B cell (primary cell): ENCODE data around the gene NCOA7. TPM values are rescaled to one million over a fixed set of nuclear protein-coding genes. Genes with fewer than 3 reads are reported as not detected.
A peak's percentile ranks its signal among the peaks of the same experiment; 100 is the strongest.

Experiments
- ATAC-seq: fragments of 200-7000 bp; cut with Tn5 transposase; one replicate; pipeline ENCODE4 v1.10.0; 2021; ENCODE audit warnings: low read depth, mild to moderate bottlenecking, moderate number of reproducible peaks, moderate library complexity
- CTCF ChIA-PET: fragments of 350-600 bp; sonication (Branson Sonifier 250); formaldehyde crosslinking; loops from one replicate; lab custom pipeline; 2021; ENCODE audit warnings: antibody characterized with exemption, inconsistent platforms; lab: Charles Lee
- POLR2A ChIA-PET: fragments of 350-600 bp; sonication (Branson Sonifier 250); formaldehyde crosslinking; loops from one replicate; lab custom pipeline; 2021; ENCODE audit warnings: antibody characterized with exemption; lab: Charles Lee
- DNase-seq: peaks from one replicate; pipeline ENCODE4 v3.0.0; 2013
- H2AFZ ChIP-seq: 2 replicates; pipeline ENCODE4 v1.6.1; 2012; ENCODE audit warnings: mild to moderate bottlenecking, low read depth, low read length; ENCODE audit not compliant: insufficient read depth, poor library complexity, severe bottlenecking
- H3K27ac ChIP-seq, 2 donors: 1 replicate in 1 of 2; 2 replicates in 1 of 2; pipeline ENCODE4 v1.5.1; 2012 to 2013; ENCODE audit warnings: low read length in 2 of 2, mild to moderate bottlenecking in 2 of 2, moderate library complexity in 1 of 2
- H3K27me3 ChIP-seq, 4 experiments: fragments of 200-600 bp in 1 of 4; sonication (generic) in 1 of 4; replicated peaks in 1 of 4; 1 replicate in 2 of 4; 2 replicates in 2 of 4; pipeline versions ENCODE4 v1.6.1 to v1.7.0; 2013 to 2016; ENCODE audit warnings: low read length in 3 of 4, mild to moderate bottlenecking in 2 of 4, mixed read lengths in 1 of 4, moderate library complexity in 1 of 4; ENCODE audit not compliant: insufficient read depth in 4 of 4, control insufficient read depth in 3 of 4; ENCODE audit errors: control extremely low read depth in 1 of 4
- H3K36me3 ChIP-seq, 2 experiments: replicated peaks in 1 of 2; 1 replicate in 1 of 2; 2 replicates in 1 of 2; pipeline versions ENCODE4 v1.6.1 to v1.7.1; 2013; ENCODE audit warnings: low read length in 1 of 2; ENCODE audit not compliant: insufficient read depth in 2 of 2, control insufficient read depth in 1 of 2; ENCODE audit errors: control extremely low read depth in 1 of 2, extremely low read depth in 1 of 2
- H3K4me1 ChIP-seq, 2 donors: fragments of 200-600 bp in 1 of 2; sonication (generic) in 1 of 2; 1 replicate in 1 of 2; 2 replicates in 1 of 2; pipeline versions ENCODE4 v1.5.1 to v1.6.1; 2013 to 2017; ENCODE audit warnings: low read length in 2 of 2; ENCODE audit not compliant: control insufficient read depth in 2 of 2, insufficient read depth in 2 of 2
- H3K4me2 ChIP-seq: replicated peaks from 2 replicates; pipeline ENCODE3; 2012; ENCODE audit warnings: mild to moderate bottlenecking, low read depth, low read length; ENCODE audit not compliant: poor library complexity, severe bottlenecking
- H3K4me3 ChIP-seq, 5 experiments: fragments of 200-600 bp in 1 of 5; sonication (generic) in 1 of 5; 1 replicate in 3 of 5; 2 replicates in 2 of 5; pipeline versions ENCODE4 v1.5.1 to v1.7.0; 2011 to 2016; ENCODE audit warnings: low read length in 4 of 5, mild to moderate bottlenecking in 4 of 5, low read depth in 2 of 5, control low read depth in 1 of 5, moderate library complexity in 1 of 5; ENCODE audit not compliant: insufficient read depth in 1 of 5; ENCODE audit errors: control extremely low read depth in 1 of 5, extremely low read depth in 1 of 5
- H3K79me2 ChIP-seq: fragments of 200-600 bp; sonication (generic); one replicate; pipeline ENCODE4 v1.6.0; 2016; ENCODE audit warnings: low read length; ENCODE audit not compliant: control insufficient read depth, insufficient read depth
- H3K9ac ChIP-seq: fragments of 200-600 bp; sonication (generic); 2 replicates; pipeline ENCODE4 v1.6.1; 2017; ENCODE audit warnings: mild to moderate bottlenecking, low read length, moderate library complexity
- H3K9me3 ChIP-seq, 3 donors: one replicate each; pipeline versions ENCODE4 v1.6.1 to v1.7.1; 2013; ENCODE audit warnings: low read length in 2 of 3; ENCODE audit not compliant: control insufficient read depth in 2 of 3, insufficient read depth in 1 of 3; ENCODE audit errors: control extremely low read depth in 1 of 3
- H4K20me1 ChIP-seq: 2 replicates; pipeline ENCODE4 v1.6.0; 2012; ENCODE audit warnings: mild to moderate bottlenecking, low read length; ENCODE audit not compliant: insufficient read depth, control insufficient read depth, poor library complexity, severe bottlenecking
- H3K27ac Mint-ChIP-seq: one replicate; pipeline ENCODE4 v1.8.0; 2021; ENCODE audit warnings: mixed read lengths
- H3K27me3 Mint-ChIP-seq: one replicate; pipeline ENCODE4 v1.8.0; 2021; ENCODE audit warnings: mixed read lengths
- H3K4me1 Mint-ChIP-seq: one replicate; pipeline ENCODE4 v1.8.0; 2021; ENCODE audit warnings: mixed read lengths
- H3K4me3 Mint-ChIP-seq: one replicate; pipeline ENCODE4 v1.8.0; 2021; ENCODE audit warnings: mixed read lengths
- H3K9me3 Mint-ChIP-seq: one replicate; pipeline ENCODE4 v1.8.0; 2022; ENCODE audit warnings: mixed read lengths; ENCODE audit not compliant: insufficient read depth
- EZH2 ChIP-seq: IDR thresholded peaks from 2 replicates; pipeline ENCODE4 v1.6.1; 2012; ENCODE audit warnings: borderline replicate concordance, low read depth, mild to moderate bottlenecking, moderate library complexity, low read length; ENCODE audit not compliant: insufficient read depth, poor library complexity, severe bottlenecking
- WGBS: methylation state at CpG from one replicate; pipeline ENCODE4 v1.1.5; 2013; ENCODE audit warnings: missing lambda C conversion rate; ENCODE audit not compliant: insufficient coverage; 5-methylcytosine and 5-hydroxymethylcytosine counted together
- intact Hi-C: fragments of 100-400 bp; cut with micrococcal nuclease; formaldehyde crosslinking; loops from one replicate; pipeline ENCODE4 v1.10.0; 2022
- polyA plus RNA-seq: library from polyadenylated mRNA; depleted of rRNA; stranded (reverse); fragments of >200 nt; gene quantifications from 2 replicates; pipeline ENCODE4 v1.2.3, GENCODE V29; 2012
- total RNA-seq, 2 donors: library from RNA; stranded (reverse); fragments of 120-200 nt in 1 of 2; gene quantifications; 1 replicate in 1 of 2; 2 replicates in 1 of 2; pipeline versions ENCODE4 v1.2.3 to v1.2.4, GENCODE V29; 2013 to 2022
- TF ChIP-seq, protein P1 (sequence below): fragments of 200-600 bp; IDR thresholded peaks from one replicate; pipeline ENCODE4 v1.8.0; 2022; ENCODE audit warnings: antibody characterized with exemption, mild to moderate bottlenecking

Gene NCOA7
- total and polyA plus RNA-seq, 2 donors (not counting 1 experiment from before 2014, with no cell fraction given) = 10.9 to 27.4 TPM

DNA sequence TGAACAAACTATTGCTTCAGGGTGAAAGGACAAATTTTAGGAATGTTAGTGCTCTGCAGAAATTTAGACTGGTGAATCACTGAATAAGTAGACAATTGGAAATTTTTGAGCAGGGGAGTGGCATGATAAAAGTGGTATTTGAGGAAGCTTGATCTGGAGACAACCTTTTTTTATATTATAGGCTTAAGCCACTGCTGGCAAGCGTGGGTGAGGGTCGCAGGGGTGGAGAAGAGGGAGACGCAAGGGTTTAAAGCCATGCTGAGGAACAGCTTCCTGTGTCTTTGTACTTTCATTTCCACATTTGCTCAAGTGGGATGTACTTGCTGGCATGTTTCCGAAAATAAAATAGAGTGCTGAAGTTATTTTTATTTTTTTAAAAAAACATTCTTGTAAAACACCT is 23.7 kb downstream of the NCOA7 start:
- peak overlapping the region; percentile 22 for H3K27ac Mint-ChIP-seq
- ChIA-PET POLR2A (no interaction called here), CTCF (interaction anchor here (1.1 kb wide), 1 partner anchor 23 kb away, joined by 3 read pairs; no protein-coding TSS in a partner anchor)
- Histone ChIP-seq H2AFZ (peak overlapping the region; percentile 16), H3K9ac (peak overlapping the region; percentile 19), H3K4me2 (peak overlapping the region; percentile 60), H4K20me1 (no peaks in the 10 kb centered on the region), H3K27ac (no peak overlapping the region), H3K4me1 (peaks cover 19 to 47% of the 10 kb centered on the region in 2 donors), H3K79me2 (peaks cover 55% of the 10 kb centered on the region), H3K27me3 (no peaks in the 10 kb centered on the region), H3K9me3 (no peaks in the 10 kb centered on the region), H3K4me3 (peak overlapping the region in 2 of 5 experiments; percentile 1 to 25), H3K36me3 (peaks cover 0 to 2% of the 10 kb centered on the region in 2 experiments)
- H3K27me3 Mint-ChIP-seq = no peaks in the 10 kb centered on the region
- peaks cover 66% of the 10 kb centered on the region for H3K4me1 Mint-ChIP-seq
- DNase-seq = no peak
- peak overlapping the region; percentile 69 for H3K4me3 Mint-ChIP-seq
- no peak for ATAC-seq
- intact Hi-C loops = loop anchor here (2.0 kb wide), 1 partner anchor 16 kb away; no protein-coding TSS in a partner anchor
- TF ChIP-seq, protein P1, sequence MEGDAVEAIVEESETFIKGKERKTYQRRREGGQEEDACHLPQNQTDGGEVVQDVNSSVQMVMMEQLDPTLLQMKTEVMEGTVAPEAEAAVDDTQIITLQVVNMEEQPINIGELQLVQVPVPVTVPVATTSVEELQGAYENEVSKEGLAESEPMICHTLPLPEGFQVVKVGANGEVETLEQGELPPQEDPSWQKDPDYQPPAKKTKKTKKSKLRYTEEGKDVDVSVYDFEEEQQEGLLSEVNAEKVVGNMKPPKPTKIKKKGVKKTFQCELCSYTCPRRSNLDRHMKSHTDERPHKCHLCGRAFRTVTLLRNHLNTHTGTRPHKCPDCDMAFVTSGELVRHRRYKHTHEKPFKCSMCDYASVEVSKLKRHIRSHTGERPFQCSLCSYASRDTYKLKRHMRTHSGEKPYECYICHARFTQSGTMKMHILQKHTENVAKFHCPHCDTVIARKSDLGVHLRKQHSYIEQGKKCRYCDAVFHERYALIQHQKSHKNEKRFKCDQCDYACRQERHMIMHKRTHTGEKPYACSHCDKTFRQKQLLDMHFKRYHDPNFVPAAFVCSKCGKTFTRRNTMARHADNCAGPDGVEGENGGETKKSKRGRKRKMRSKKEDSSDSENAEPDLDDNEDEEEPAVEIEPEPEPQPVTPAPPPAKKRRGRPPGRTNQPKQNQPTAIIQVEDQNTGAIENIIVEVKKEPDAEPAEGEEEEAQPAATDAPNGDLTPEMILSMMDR = no peak
- TF ChIP-seq EZH2 = no peak
- 0% methylated on average over 3 of the region's 4 CpGs for WGBS
- H3K9me3 Mint-ChIP-seq = no peaks in the 10 kb centered on the region

DNA sequence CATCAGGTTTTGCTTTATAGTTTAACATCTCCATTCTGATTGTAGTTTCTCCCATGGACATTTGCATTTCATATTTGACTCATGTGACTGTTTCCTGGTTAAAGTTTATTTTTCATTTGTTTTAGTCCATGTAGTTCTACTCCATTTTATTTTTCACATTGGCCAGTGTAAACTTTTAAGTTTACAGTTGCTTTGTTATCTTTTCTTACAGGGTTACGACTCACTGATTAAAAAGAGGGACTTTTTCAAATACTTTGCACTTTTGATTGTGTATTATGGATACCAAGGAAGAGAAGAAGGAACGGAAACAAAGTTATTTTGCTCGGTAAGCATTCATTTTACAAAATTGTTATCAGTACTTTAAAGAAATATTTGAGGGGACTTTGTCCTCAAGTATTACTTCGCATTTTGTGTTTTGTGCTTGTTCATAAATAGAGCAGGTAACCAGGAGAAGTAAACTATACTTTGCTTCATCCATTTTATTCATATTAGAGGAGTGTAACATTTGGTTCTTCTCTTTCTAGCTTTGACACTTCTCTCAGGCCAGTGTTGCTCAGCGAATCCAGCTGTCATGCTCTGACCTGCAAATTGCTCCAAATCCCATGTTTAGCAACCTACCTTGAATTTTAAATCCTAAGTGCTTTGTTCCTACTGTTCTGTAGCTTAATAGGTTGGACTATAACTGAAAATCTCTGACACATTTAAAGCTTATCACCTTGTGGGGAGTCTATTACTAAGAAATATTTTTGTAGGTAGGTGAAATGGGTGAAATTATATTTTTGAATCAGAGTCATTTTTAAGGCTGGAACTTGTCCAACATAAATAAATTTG is 24.5 kb downstream of the NCOA7 start:
- Histone ChIP-seq H3K9me3 (no peaks in the 10 kb centered on the region), H3K4me1 (peaks cover 19 to 41% of the 10 kb centered on the region in 2 donors), H3K4me2 (peak overlapping the region; percentile 60), H3K9ac (peak overlapping the region; percentile 19), H3K4me3 (peak overlapping the region in 1 of 5 experiments; percentile 25), H3K79me2 (peaks cover 57% of the 10 kb centered on the region), H4K20me1 (no peaks in the 10 kb centered on the region), H2AFZ (peak overlapping the region; percentile 19), H3K36me3 (peaks cover 0 to 2% of the 10 kb centered on the region in 2 experiments), H3K27ac (peak overlapping the region in 1 of 2 donors; percentile 12), H3K27me3 (no peaks in the 10 kb centered on the region)
- intact Hi-C loops = loop anchor here (2.0 kb wide), 1 partner anchor 16 kb away; no protein-coding TSS in a partner anchor
- ATAC-seq (no peak), DNase-seq (no peak)
- Mint-ChIP-seq H3K27me3 (no peaks in the 10 kb centered on the region), H3K4me3 (peak overlapping the region; percentile 55), H3K9me3 (no peaks in the 10 kb centered on the region), H3K27ac (peak overlapping the region; percentile 60), H3K4me1 (peaks cover 58% of the 10 kb centered on the region)
- no peak for TF ChIP-seq EZH2
- TF ChIP-seq, protein P1 = no peak
- ChIA-PET POLR2A (no interaction called here), CTCF (interaction anchor here (1.1 kb wide), 1 partner anchor 23 kb away, joined by 3 read pairs; no protein-coding TSS in a partner anchor)
- WGBS = no CpG with 5 or more reads among the region's 5 CpGs
